22Rv1 (cell line): Measurements from ENCODE around the gene ACRBP.
A peak's percentile ranks its signal among the peaks of the same experiment; 100 is the strongest.

Experiments
- H3K27ac ChIP-seq: fragments of 450-650 bp; 2 replicates; pipeline ENCODE4 v1.5.1; 2017
- ZFX ChIP-seq: fragments of 450-650 bp; IDR thresholded peaks from 2 replicates; pipeline ENCODE4 v1.6.1; 2017; ENCODE audit warnings: antibody characterized with exemption, borderline replicate concordance
- TF ChIP-seq, protein P1 (sequence below): fragments of 450-650 bp; IDR thresholded peaks from 2 replicates; pipeline ENCODE4 v1.5.1; 2017; ENCODE audit warnings: mild to moderate bottlenecking

The ACRBP gene

DNA sequence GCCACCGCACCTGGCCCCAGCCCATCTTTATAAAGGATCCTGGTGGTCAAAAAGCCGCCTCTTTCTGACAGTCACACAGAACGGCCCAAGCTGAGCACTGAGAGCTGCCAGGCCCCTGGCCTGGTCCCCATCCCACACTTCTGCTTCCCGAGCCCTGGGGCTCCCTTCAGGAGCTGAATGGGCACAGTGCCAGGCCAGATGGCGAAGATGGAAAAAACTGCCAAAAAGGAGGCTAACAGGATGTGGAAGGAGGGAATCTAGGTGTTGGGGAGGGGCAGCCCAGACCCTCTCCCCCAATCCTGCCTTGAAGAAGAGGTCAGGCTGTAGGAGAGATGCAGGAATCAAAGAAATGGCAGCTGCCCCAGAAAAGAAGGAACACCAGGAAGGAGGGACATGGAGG is 16.5 kb downstream of the ACRBP start:
- no peak overlapping the region for H3K27ac ChIP-seq
- TF ChIP-seq ZFX = no peak
- TF ChIP-seq, protein P1, sequence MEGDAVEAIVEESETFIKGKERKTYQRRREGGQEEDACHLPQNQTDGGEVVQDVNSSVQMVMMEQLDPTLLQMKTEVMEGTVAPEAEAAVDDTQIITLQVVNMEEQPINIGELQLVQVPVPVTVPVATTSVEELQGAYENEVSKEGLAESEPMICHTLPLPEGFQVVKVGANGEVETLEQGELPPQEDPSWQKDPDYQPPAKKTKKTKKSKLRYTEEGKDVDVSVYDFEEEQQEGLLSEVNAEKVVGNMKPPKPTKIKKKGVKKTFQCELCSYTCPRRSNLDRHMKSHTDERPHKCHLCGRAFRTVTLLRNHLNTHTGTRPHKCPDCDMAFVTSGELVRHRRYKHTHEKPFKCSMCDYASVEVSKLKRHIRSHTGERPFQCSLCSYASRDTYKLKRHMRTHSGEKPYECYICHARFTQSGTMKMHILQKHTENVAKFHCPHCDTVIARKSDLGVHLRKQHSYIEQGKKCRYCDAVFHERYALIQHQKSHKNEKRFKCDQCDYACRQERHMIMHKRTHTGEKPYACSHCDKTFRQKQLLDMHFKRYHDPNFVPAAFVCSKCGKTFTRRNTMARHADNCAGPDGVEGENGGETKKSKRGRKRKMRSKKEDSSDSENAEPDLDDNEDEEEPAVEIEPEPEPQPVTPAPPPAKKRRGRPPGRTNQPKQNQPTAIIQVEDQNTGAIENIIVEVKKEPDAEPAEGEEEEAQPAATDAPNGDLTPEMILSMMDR = no peak

DNA sequence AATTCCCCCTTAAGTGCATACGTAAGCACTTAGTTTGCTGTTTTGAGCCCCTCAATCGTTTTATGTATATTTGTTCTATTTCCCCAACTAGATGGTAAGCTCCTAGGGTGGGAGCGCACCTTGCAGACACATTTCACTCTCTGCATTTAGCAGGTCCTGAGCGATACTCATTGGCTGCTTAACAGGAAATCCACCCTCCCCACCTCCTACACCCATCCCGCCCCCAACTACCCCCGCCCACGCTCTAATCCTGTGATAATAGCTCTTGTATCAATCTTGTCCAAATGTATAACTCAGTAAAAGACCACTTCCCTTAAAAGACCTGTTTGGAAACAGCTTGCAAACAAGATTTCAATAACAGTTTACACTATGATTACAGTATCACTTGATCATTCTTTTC is 19.6 kb downstream of the ACRBP start:
- H3K27ac ChIP-seq = peak overlapping the region; percentile 34; the same call in 1 of the 2 replicates
- TF ChIP-seq, protein P1 = no peak
- TF ChIP-seq ZFX = no peak

DNA sequence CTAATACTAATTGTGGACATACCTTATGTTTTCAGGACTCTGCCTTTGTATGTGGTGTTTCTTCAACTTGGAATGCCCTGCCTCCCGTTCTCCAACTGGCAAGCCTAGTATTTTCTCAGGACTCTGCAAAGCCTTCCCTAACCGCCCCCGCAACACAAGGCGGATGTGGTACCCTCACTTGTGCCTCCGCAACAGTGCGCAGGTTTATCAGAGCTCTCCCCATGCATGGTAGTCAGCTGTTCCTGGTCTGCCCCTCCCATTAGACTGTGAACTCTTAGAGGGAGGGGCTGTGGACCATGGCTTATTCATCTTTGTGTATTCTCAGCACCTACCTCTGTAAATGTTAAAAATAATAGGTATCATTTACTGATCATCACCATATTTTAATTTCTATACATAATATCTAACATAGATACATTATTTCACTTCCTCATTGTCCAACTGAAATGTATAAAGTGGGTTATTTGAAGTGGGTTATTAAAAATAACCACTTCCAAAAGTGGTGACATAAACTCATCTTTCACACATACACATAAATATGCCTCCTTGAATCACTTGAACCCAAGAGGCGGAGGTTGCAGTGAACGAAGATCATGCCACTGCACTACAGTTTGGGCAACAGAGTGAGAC is 20.5 kb downstream of the ACRBP start:
- H3K27ac ChIP-seq = no peak overlapping the region
- TF ChIP-seq, protein P1 = no peak
- TF ChIP-seq ZFX = no peak

DNA sequence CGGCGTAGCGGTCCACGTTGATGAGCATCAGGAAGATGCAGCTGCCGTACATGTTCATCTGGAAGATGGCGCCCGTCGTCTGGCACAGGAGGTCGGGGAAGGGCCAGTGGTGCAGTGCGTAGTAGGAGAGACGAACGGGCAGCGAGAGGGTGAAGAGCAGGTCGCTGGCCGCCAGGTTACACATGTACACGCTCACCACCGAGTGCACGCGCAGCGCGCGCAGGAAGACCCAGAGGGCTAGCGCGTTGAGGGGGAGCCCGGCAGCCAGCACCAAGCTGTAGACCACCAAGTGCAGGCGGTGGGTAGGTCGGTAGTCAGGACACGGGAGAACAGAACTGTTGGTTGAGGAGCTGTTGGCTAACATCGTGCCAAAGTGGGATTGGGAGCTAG is 26.4 kb downstream of the ACRBP start:
- TF ChIP-seq, protein P1 = no peak
- H3K27ac ChIP-seq = no peak overlapping the region

DNA sequence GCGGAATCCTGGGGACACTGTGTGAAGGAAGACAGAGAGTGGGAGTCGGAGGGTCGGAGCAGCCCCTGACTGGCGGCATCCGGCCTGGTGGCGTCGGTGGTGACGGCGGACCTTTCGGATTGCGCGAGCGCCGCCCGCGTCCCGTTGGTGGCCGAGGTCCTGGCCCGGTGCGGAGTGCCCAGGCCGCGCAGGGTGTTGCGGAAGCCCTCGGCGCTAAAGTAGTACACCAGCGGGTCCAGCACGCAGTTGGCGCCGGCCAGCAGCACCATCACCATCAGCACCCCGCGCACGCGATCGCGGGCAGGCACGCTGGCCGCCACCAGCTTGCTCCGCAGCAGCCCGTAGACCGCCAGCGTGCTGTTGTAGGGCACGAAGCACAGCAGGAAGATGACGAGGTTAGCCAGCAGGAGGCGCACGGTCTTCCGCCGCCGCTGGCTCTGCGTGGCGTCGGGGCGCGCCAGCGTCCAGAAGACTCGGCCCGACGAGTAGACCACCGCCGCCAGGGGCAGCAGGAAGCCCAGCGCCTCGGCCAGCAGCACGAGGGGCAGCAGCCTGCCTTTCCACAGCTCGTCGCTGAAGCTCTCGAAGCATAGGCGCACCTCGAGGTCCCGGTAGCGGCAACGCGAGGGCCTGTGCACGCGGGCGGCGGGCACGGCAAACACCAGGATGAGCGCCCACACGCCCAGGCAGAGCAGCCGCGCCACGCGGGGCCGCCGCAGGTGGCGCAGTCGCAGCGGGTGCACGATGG is 26.9 kb downstream of the ACRBP start:
- TF ChIP-seq, protein P1 = peak; percentile 91
- TF ChIP-seq ZFX = no peak
- H3K27ac ChIP-seq = no peak overlapping the region

DNA sequence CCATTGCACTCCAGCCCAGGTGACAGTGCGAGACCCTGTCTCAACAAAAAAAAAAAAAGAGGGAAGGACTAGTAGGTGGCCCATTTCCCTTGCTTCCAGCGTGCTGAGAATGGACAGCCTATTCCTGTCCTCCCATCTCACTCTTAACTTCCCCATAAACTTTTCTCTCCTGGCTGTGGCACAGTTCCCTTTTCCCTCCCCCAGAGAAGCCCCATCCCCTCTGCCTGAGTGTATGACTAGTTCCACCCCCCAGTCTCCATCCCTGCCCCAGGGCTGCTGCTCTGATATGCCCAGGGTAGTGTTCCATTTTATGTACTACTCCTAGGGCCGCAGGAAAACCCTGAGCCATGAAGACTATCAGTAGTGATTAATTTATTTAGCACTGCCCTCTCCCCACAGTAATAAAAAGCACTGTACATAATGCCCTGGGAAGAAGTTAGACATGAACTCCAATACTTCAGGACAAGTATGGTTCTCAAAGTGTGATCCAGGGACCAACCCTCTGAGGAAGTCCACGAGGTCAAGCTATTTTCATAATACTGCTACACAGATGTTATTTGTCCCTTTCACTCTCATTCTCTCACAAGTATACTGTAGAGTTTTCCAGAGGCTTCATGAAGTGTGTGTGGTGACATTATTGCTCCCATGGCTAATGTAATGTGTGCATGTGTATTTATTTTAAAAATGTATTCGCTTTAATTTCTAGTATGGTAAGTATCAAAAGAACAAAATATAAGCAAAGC is 28.6 kb downstream of the ACRBP start:
- H3K27ac ChIP-seq = no peak overlapping the region; the same call in 1 of the 2 replicates
- TF ChIP-seq, protein P1 = no peak
- TF ChIP-seq ZFX = no peak
